HepG2 (cell line): ENCODE results near the gene C10orf90. TPM values are rescaled to one million over a fixed set of nuclear protein-coding genes. Genes with fewer than 3 reads are reported as not detected.

Experiments used
- ATAC-seq: fragments of 200-7000 bp; cut with Tn5 transposase; 3 replicates; pipeline ENCODE4 v1.9.1; 2020; ENCODE audit warnings: mild to moderate bottlenecking, moderate library complexity
- BruUV-seq: library from RNA; stranded (reverse); fragments of 400-500 nt; replicated peaks from 2 replicates; lab custom pipeline; 2021; lab: Mats Ljungman, UMichigan
- CTCF ChIA-PET: fragments of 300-600 bp; formaldehyde crosslinking; extraction: SDS; loops from one replicate; lab custom pipeline; 2021; ENCODE audit warnings: low total read pairs, inconsistent platforms, low intra/inter-chr PET ratio; lab: Yijun Ruan, JAX
- POLR2A ChIA-PET: fragments of 350-600 bp; sonication (Branson Sonifier 250); formaldehyde crosslinking; loops from one replicate; lab custom pipeline; 2020; ENCODE audit warnings: antibody characterized with exemption, inconsistent platforms; lab: Yijun Ruan, JAX
- DNase-seq: peaks from one replicate; pipeline ENCODE4 v3.0.0-alpha.2; 2015; ENCODE audit warnings: low spot score
- FAIRE-seq: peaks from 3 replicates; lab custom pipeline; 2011; peaks lifted over from hg19 to GRCh38; lab: Jason Lieb, UNC
- H2AFZ ChIP-seq: one replicate; pipeline ENCODE4 v1.6.1; 2011; ENCODE audit warnings: low read length, inconsistent platforms
- H3K27ac ChIP-seq: fragments of 300-600 bp; 3 replicates; pipeline ENCODE4 v1.8.0; 2011; ENCODE audit warnings: mixed run types, mild to moderate bottlenecking, mixed read lengths, low read length, inconsistent platforms; ENCODE audit not compliant: insufficient read depth; ENCODE audit errors: extremely low read length
- H3K27me3 ChIP-seq, 2 experiments: fragments of 200-600 bp in 1 of 2; 2 replicates in 1 of 2; 3 replicates in 1 of 2; pipeline versions ENCODE4 v1.6.0 to v1.8.0; 2011; ENCODE audit warnings: low read length in 2 of 2, mild to moderate bottlenecking in 2 of 2, moderate library complexity in 2 of 2, inconsistent platforms in 1 of 2; ENCODE audit not compliant: insufficient read depth in 2 of 2, control insufficient read depth in 1 of 2
- H3K36me3 ChIP-seq, 2 experiments: fragments of 200-600 bp in 1 of 2; replicated peaks in 1 of 2; 2 replicates in 1 of 2; 3 replicates in 1 of 2; pipeline versions ENCODE4 v1.5.1 to v1.8.0; 2011; ENCODE audit warnings: low read length in 2 of 2, inconsistent platforms in 1 of 2; ENCODE audit not compliant: insufficient read depth in 2 of 2, control insufficient read depth in 1 of 2
- H3K4me1 ChIP-seq: 2 replicates; pipeline ENCODE4 v1.5.1; 2012; ENCODE audit warnings: low read length, inconsistent platforms; ENCODE audit not compliant: insufficient read depth
- H3K4me2 ChIP-seq: 2 replicates; pipeline ENCODE4 v1.6.0; 2011; ENCODE audit warnings: low read depth, low read length, inconsistent platforms
- H3K4me3 ChIP-seq, 3 experiments: fragments of 200-600 bp in 1 of 3; sonication (generic), shearing (Covaris generic) in 1 of 3; replicated peaks in 1 of 3; 2 replicates each; pipeline ENCODE4 v1.5.1; 2011 to 2016; ENCODE audit warnings: low read length in 3 of 3, inconsistent platforms in 2 of 3, low read depth in 2 of 3, mild to moderate bottlenecking in 2 of 3, control low read depth in 1 of 3, mixed read lengths in 1 of 3; ENCODE audit not compliant: insufficient read depth in 1 of 3
- H3K79me2 ChIP-seq: one replicate; pipeline ENCODE4 v1.6.1; 2011; ENCODE audit warnings: low read length, inconsistent platforms; ENCODE audit not compliant: insufficient read depth
- H3K9ac ChIP-seq: 2 replicates; pipeline ENCODE4 v1.6.0; 2011; ENCODE audit warnings: mild to moderate bottlenecking, low read depth, low read length, inconsistent platforms; ENCODE audit not compliant: insufficient read depth
- H3K9me3 ChIP-seq: 2 replicates; pipeline ENCODE4 v1.5.1; 2012; ENCODE audit warnings: mild to moderate bottlenecking, low read length
- H4K20me1 ChIP-seq: 2 replicates; pipeline ENCODE4 v1.6.0; 2011; ENCODE audit warnings: inconsistent platforms, mild to moderate bottlenecking, low read length, moderate library complexity; ENCODE audit not compliant: insufficient read depth
- BORCS8-MEF2B ChIP-seq: sonication (generic); formaldehyde crosslinking; IDR thresholded peaks from 2 replicates; pipeline ENCODE4 v1.8.0; 2022; ENCODE audit warnings: mild to moderate bottlenecking, missing genetic modification reagents
- MEF2D ChIP-seq: sonication (generic); formaldehyde crosslinking; IDR thresholded peaks from 2 replicates; pipeline ENCODE4 v1.5.1; 2020; ENCODE audit warnings: mild to moderate bottlenecking, missing genetic modification reagents
- MXD1 ChIP-seq: sonication (generic); formaldehyde crosslinking; IDR thresholded peaks from 2 replicates; pipeline ENCODE4 v1.4.0; 2020; ENCODE audit warnings: mild to moderate bottlenecking, missing genetic modification reagents
- PTBP1 ChIP-seq: fragments of 200-400 bp; formaldehyde crosslinking; IDR thresholded peaks from 2 replicates; pipeline ENCODE4 v1.6.1; 2018; ENCODE audit warnings: low read length, low read depth; ENCODE audit not compliant: poor library complexity, severe bottlenecking
- RARG ChIP-seq: sonication (generic); formaldehyde crosslinking; IDR thresholded peaks from 2 replicates; pipeline ENCODE4 v1.4.0; 2020; ENCODE audit warnings: low read depth, mild to moderate bottlenecking, missing genetic modification reagents
- SIN3A ChIP-seq: IDR thresholded peaks from 2 replicates; pipeline ENCODE4 v1.6.1; 2011; ENCODE audit warnings: low read depth, mild to moderate bottlenecking, control low read depth, low read length, borderline replicate concordance
- SMAD1 ChIP-seq: sonication (generic); formaldehyde crosslinking; IDR thresholded peaks from 2 replicates; pipeline ENCODE4 v1.4.0; 2020; ENCODE audit warnings: missing genetic modification reagents, low read depth, mild to moderate bottlenecking, borderline replicate concordance
- TERF1 ChIP-seq: sonication (generic); formaldehyde crosslinking; IDR thresholded peaks from 2 replicates; pipeline ENCODE4 v1.8.0; 2022; ENCODE audit warnings: mild to moderate bottlenecking, missing genetic modification reagents, moderate library complexity
- THAP8 ChIP-seq: sonication (generic); formaldehyde crosslinking; IDR thresholded peaks from 2 replicates; pipeline ENCODE4 v1.5.1; 2020; ENCODE audit warnings: missing genetic modification reagents, mild to moderate bottlenecking, borderline replicate concordance
- ZBTB49 ChIP-seq: sonication (generic); formaldehyde crosslinking; IDR thresholded peaks from 2 replicates; pipeline ENCODE4 v1.4.0; 2020; ENCODE audit warnings: missing genetic modification reagents, borderline replicate concordance
- ZNF160 ChIP-seq: sonication (generic); formaldehyde crosslinking; IDR thresholded peaks from 2 replicates; pipeline ENCODE4 v1.8.0; 2022; ENCODE audit warnings: mild to moderate bottlenecking, inconsistent platforms, missing genetic modification reagents
- ZNF235 ChIP-seq: sonication (generic); formaldehyde crosslinking; IDR thresholded peaks from 2 replicates; pipeline ENCODE4 v1.8.1; 2023; ENCODE audit warnings: mild to moderate bottlenecking, missing genetic modification reagents, borderline replicate concordance
- ZNF343 ChIP-seq: sonication (generic); formaldehyde crosslinking; IDR thresholded peaks from 2 replicates; pipeline ENCODE4 v1.4.0; 2020; ENCODE audit warnings: mild to moderate bottlenecking, missing genetic modification reagents
- ZNF354B ChIP-seq: sonication (generic); formaldehyde crosslinking; IDR thresholded peaks from 2 replicates; pipeline ENCODE4 v1.8.0; 2022; ENCODE audit warnings: mild to moderate bottlenecking, missing genetic modification reagents
- ZNF558 ChIP-seq: sonication (generic); formaldehyde crosslinking; IDR thresholded peaks from 2 replicates; pipeline ENCODE4 v1.9.0; 2022; ENCODE audit warnings: mild to moderate bottlenecking, missing genetic modification reagents, borderline replicate concordance
- ZNF724P ChIP-seq: sonication (generic); formaldehyde crosslinking; IDR thresholded peaks from 2 replicates; pipeline ENCODE4 v1.8.0; 2022; ENCODE audit warnings: missing genetic modification reagents, borderline replicate concordance
- WGBS: methylation state at CpG from one replicate; pipeline ENCODE4 v1.1.6; 2017; ENCODE audit warnings: low lambda C conversion rate; 5-methylcytosine and 5-hydroxymethylcytosine counted together
- in situ Hi-C: cut with HindIII; loops from 2 replicates; pipeline ENCODE4 v1.10.0; 2017; ENCODE audit warnings: low pct_unique_long_range_greater_than_20kb; ENCODE audit not compliant: extremely low pct_ligation_motif_present
- intact Hi-C: fragments of 100-400 bp; cut with micrococcal nuclease; formaldehyde crosslinking; loops from one replicate; pipeline ENCODE4 v1.10.0; 2022; ENCODE audit not compliant: unreplicated experiment
- polyA plus RNA-seq, 8 experiments: library from polyadenylated mRNA; depleted of rRNA in 3 of 8; stranded (reverse) in 7 of 8; unstranded in 1 of 8; fragments of >200 nt; fragmentation: Illumina TruSeq in 4 of 8; extraction: Trizol in 4 of 8; gene quantifications; 2 replicates each; pipeline versions ENCODE4 v1.2.1 to v1.2.3, GENCODE V29; 2011 to 2016; ENCODE audit warnings: low read depth in 4 of 8, missing spikeins in 1 of 8, mixed read lengths in 1 of 8; ENCODE audit not compliant: insufficient read depth in 1 of 8
- total RNA-seq, 5 experiments: library from RNA; depleted of rRNA; stranded (reverse); fragments of >200 nt; fragmentation: Illumina TruSeq; extraction: Trizol; gene quantifications; 2 replicates each; pipeline ENCODE4 v1.2.3, GENCODE V29; 2016; ENCODE audit warnings: low read depth in 1 of 5

The C10orf90 gene
- total and polyA plus RNA-seq, 2 of the 13 experiments (the other 11 are each of a cell fraction or from before 2014, with no cell fraction given), result not detected

GRCh38 chr10:126658928-126659327 is 11.6 kb downstream of the C10orf90 start:
- Histone ChIP-seq H3K9ac (no peak overlapping the region), H3K27ac (no peak overlapping the region), H3K4me3 (no peak overlapping the region), H3K4me1 (no peaks in the 10 kb centered on the region), H3K9me3 (no peaks in the 10 kb centered on the region), H2AFZ (no peak overlapping the region), H3K36me3 (no peaks in the 10 kb centered on the region), H3K79me2 (no peaks in the 10 kb centered on the region), H4K20me1 (no peaks in the 10 kb centered on the region), H3K4me2 (no peak overlapping the region), H3K27me3 (peaks cover 0 to 6% of the 10 kb centered on the region in 2 experiments; a peak in 2 of 5 replicates)
- no peak for FAIRE-seq
- in situ Hi-C loops, result no loop called here
- CTCF ChIA-PET, result no interaction called here
- no peak for DNase-seq
- POLR2A ChIA-PET, result no interaction called here
- 8% methylated on average over 4 of the region's 4 CpGs for WGBS
- no peak for ATAC-seq
- no TSS peak for BruUV-seq
- TF ChIP-seq MEF2D (CRISPR knock-in tag), result no peak
- TF ChIP-seq RARG (CRISPR knock-in tag), result no peak
- TF ChIP-seq THAP8 (CRISPR knock-in tag), result no peak
- no peak for TF ChIP-seq BORCS8-MEF2B (CRISPR knock-in tag)
- no peak for TF ChIP-seq ZNF724P (CRISPR knock-in tag)
- TF ChIP-seq PTBP1, result no peak
- TF ChIP-seq ZBTB49 (CRISPR knock-in tag), result no peak
- TF ChIP-seq MXD1 (CRISPR knock-in tag), result no peak
- no peak for TF ChIP-seq TERF1 (CRISPR knock-in tag)
- no peak for TF ChIP-seq SMAD1 (CRISPR knock-in tag)
- TF ChIP-seq SIN3A, result no peak
- TF ChIP-seq ZNF160 (CRISPR knock-in tag), result no peak
- no peak for TF ChIP-seq ZNF235 (CRISPR knock-in tag)
- TF ChIP-seq ZNF354B (CRISPR knock-in tag), result no peak
- TF ChIP-seq ZNF343, result no peak
- no peak for TF ChIP-seq ZNF558
- intact Hi-C loops, result no loop called here
